Panc1 (cell line): ENCODE data around the gene SLCO3A1.

Experiments used
- POLR2AphosphoS5 ChIP-seq: IDR thresholded peaks from 2 replicates; pipeline ENCODE4 v1.6.1; 2012; ENCODE audit warnings: mild to moderate bottlenecking, low read depth, low read length, moderate library complexity
- TF ChIP-seq, protein P1 (sequence below): fragments of 450-650 bp; IDR thresholded peaks from 2 replicates; pipeline ENCODE4 v1.5.1; 2017; ENCODE audit warnings: mild to moderate bottlenecking

DNA sequence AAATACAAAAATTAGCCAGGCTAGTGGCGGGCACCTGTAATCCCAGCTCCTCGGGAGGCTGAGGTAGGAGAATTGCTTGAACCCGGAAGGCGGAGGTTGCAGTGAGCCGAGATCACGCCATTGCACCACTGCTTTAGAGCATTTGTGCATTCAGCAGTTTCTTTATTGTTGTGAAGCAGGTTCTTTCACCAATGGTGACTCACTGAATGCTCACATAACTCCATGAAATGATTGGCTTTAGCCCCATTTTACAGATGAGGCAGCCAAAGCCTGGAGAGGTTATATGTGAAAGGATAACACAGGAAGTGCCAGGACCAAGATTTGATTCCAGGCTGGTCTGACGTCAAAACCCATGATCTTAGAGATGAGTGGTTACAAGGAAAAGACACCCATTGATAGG lies 195.2 kb downstream of the SLCO3A1 start:
- TF ChIP-seq, protein P1, sequence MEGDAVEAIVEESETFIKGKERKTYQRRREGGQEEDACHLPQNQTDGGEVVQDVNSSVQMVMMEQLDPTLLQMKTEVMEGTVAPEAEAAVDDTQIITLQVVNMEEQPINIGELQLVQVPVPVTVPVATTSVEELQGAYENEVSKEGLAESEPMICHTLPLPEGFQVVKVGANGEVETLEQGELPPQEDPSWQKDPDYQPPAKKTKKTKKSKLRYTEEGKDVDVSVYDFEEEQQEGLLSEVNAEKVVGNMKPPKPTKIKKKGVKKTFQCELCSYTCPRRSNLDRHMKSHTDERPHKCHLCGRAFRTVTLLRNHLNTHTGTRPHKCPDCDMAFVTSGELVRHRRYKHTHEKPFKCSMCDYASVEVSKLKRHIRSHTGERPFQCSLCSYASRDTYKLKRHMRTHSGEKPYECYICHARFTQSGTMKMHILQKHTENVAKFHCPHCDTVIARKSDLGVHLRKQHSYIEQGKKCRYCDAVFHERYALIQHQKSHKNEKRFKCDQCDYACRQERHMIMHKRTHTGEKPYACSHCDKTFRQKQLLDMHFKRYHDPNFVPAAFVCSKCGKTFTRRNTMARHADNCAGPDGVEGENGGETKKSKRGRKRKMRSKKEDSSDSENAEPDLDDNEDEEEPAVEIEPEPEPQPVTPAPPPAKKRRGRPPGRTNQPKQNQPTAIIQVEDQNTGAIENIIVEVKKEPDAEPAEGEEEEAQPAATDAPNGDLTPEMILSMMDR: no peak
- TF ChIP-seq POLR2AphosphoS5: no peak
